GM23338 (cell line): ENCODE measurements around the gene TFF1. TPM values are rescaled to one million over a fixed set of nuclear protein-coding genes. Genes with fewer than 3 reads are reported as not detected.

ENCODE experiments used
- ATAC-seq: fragments of 200-7000 bp; cut with Tn5 transposase; 3 replicates; pipeline ENCODE4 v1.9.1; 2020
- DNase-seq: peaks from one replicate; pipeline ENCODE4 v3.0.0-alpha.2; 2015; ENCODE audit warnings: low spot score
- H2AFZ ChIP-seq: fragments of 200-600 bp; sonication (generic); 2 replicates; pipeline ENCODE4 v1.8.0; 2016; ENCODE audit warnings: antibody characterized with exemption, mild to moderate bottlenecking, moderate library complexity
- H3F3A ChIP-seq: fragments of 200-600 bp; sonication (generic); replicated peaks from 2 replicates; pipeline ENCODE4 v1.8.0; 2017; ENCODE audit warnings: antibody characterized with exemption, mixed run types, low read depth
- H3K27ac ChIP-seq: fragments of 200-600 bp; sonication (generic); 2 replicates; pipeline ENCODE4 v1.6.1; 2016; ENCODE audit warnings: low read depth
- H3K27me3 ChIP-seq: fragments of 200-600 bp; sonication (generic); 2 replicates; pipeline ENCODE4 v1.8.0; 2016; ENCODE audit warnings: mild to moderate bottlenecking, mixed run types, moderate library complexity; ENCODE audit not compliant: insufficient read depth
- H3K36me3 ChIP-seq: fragments of 200-600 bp; sonication (generic); 2 replicates; pipeline ENCODE4 v1.8.0; 2016; ENCODE audit warnings: mild to moderate bottlenecking; ENCODE audit not compliant: insufficient read depth
- H3K4me1 ChIP-seq: fragments of 200-600 bp; sonication (generic); 2 replicates; pipeline ENCODE4 v1.8.0; 2016; ENCODE audit warnings: mild to moderate bottlenecking, moderate library complexity; ENCODE audit not compliant: insufficient read depth
- H3K4me2 ChIP-seq: fragments of 200-600 bp; sonication (generic); 2 replicates; pipeline ENCODE4 v1.7.1; 2017; ENCODE audit warnings: mixed run types
- H3K4me3 ChIP-seq: fragments of 200-600 bp; sonication (generic); 2 replicates; pipeline ENCODE4 v1.6.1; 2016; ENCODE audit warnings: mixed run types
- H3K79me2 ChIP-seq: fragments of 200-600 bp; sonication (generic); replicated peaks from 2 replicates; pipeline ENCODE4 v1.8.0; 2017; ENCODE audit warnings: mild to moderate bottlenecking; ENCODE audit not compliant: insufficient read depth
- H3K9me2 ChIP-seq: fragments of 200-600 bp; sonication (generic); 2 replicates; pipeline ENCODE4 v1.8.0; 2017; ENCODE audit not compliant: insufficient read depth
- H4K20me1 ChIP-seq: fragments of 200-600 bp; sonication (generic); replicated peaks from 2 replicates; pipeline ENCODE4 v1.8.0; 2017; ENCODE audit warnings: mild to moderate bottlenecking; ENCODE audit not compliant: insufficient read depth
- H3K27ac Mint-ChIP-seq: 2 replicates; pipeline ENCODE4 v1.8.0; 2020; ENCODE audit warnings: inconsistent platforms, mild to moderate bottlenecking, moderate library complexity, mixed read lengths
- H3K27me3 Mint-ChIP-seq: 3 replicates; pipeline ENCODE4 v1.8.0; 2022; ENCODE audit warnings: low read depth, mild to moderate bottlenecking, moderate library complexity, mixed read lengths, inconsistent platforms; ENCODE audit not compliant: insufficient read depth, poor library complexity
- H3K36me3 Mint-ChIP-seq: 3 replicates; pipeline ENCODE4 v1.8.0; 2021; ENCODE audit warnings: low read depth, mild to moderate bottlenecking, inconsistent platforms, moderate library complexity, mixed read lengths
- H3K4me1 Mint-ChIP-seq: 3 replicates; pipeline ENCODE4 v1.8.0; 2020; ENCODE audit warnings: mild to moderate bottlenecking, inconsistent platforms, mixed read lengths
- H3K4me3 Mint-ChIP-seq: 3 replicates; pipeline ENCODE4 v1.8.0; 2021; ENCODE audit warnings: moderate library complexity, mild to moderate bottlenecking, inconsistent platforms, mixed read lengths
- H3K9me3 Mint-ChIP-seq: 3 replicates; pipeline ENCODE4 v1.8.0; 2020; ENCODE audit warnings: moderate library complexity, mild to moderate bottlenecking, inconsistent platforms, mixed read lengths
- CREB1 ChIP-seq: fragments of 250-450 bp; sonication (Bioruptor Pico); IDR thresholded peaks from 2 replicates; pipeline ENCODE4 v1.5.0; 2020; ENCODE audit warnings: low read depth, mild to moderate bottlenecking, moderate library complexity
- EZH2 ChIP-seq: fragments of 200-600 bp; sonication (generic); IDR thresholded peaks from one replicate; pipeline ENCODE4 v1.8.0; 2017; ENCODE audit warnings: antibody characterized with exemption, mild to moderate bottlenecking, low read depth; ENCODE audit not compliant: unreplicated experiment
- EZH2phosphoT487 ChIP-seq: fragments of 200-600 bp; sonication (generic); IDR thresholded peaks from one replicate; pipeline ENCODE4 v1.8.1; 2018; ENCODE audit warnings: antibody characterized with exemption; ENCODE audit not compliant: unreplicated experiment
- JUNB ChIP-seq: IDR thresholded peaks from one replicate; pipeline ENCODE4 v1.6.1; 2016; ENCODE audit warnings: antibody characterized with exemption; ENCODE audit not compliant: unreplicated experiment
- NANOG ChIP-seq: IDR thresholded peaks from 2 replicates; pipeline ENCODE4 v1.6.1; 2016; ENCODE audit warnings: antibody characterized with exemption, borderline replicate concordance
- POLR2AphosphoS5 ChIP-seq: IDR thresholded peaks from 2 replicates; pipeline ENCODE4 v1.6.1; 2016; ENCODE audit warnings: antibody characterized with exemption, low read depth
- STAT1 ChIP-seq: IDR thresholded peaks from one replicate; pipeline ENCODE4 v1.6.1; 2016; ENCODE audit warnings: antibody characterized with exemption; ENCODE audit not compliant: unreplicated experiment
- ZNF114 ChIP-seq: fragments of 250-450 bp; sonication (Bioruptor Pico); IDR thresholded peaks from 2 replicates; pipeline ENCODE4 v1.5.0; 2020; ENCODE audit warnings: mild to moderate bottlenecking, moderate library complexity
- ZNF331 ChIP-seq: fragments of 250-450 bp; sonication (Bioruptor Pico); IDR thresholded peaks from 2 replicates; pipeline ENCODE4 v1.5.0; 2020; ENCODE audit warnings: low read depth, mild to moderate bottlenecking, moderate library complexity
- polyA plus RNA-seq: library from polyadenylated mRNA; unstranded; fragments of >200 nt; fragmentation: Nextera tagmentation; extraction: Ambion mirVana; gene quantifications from 2 replicates; pipeline ENCODE4 v1.2.1, GENCODE V29; 2016
- total RNA-seq: library from RNA; depleted of rRNA; stranded (reverse); fragments of >200 nt; shearing (Covaris generic); gene quantifications from 2 replicates; pipeline ENCODE4 v1.2.3, GENCODE V29; 2014
- TF ChIP-seq, protein P1 (sequence below): IDR thresholded peaks from one replicate; pipeline ENCODE4 v1.6.1; 2018; ENCODE audit warnings: antibody characterized with exemption; ENCODE audit not compliant: unreplicated experiment
- TF ChIP-seq, protein P2 (sequence below): fragments of 250-450 bp; sonication (Bioruptor Pico); IDR thresholded peaks from 2 replicates; pipeline ENCODE4 v1.5.0; 2020; ENCODE audit warnings: mild to moderate bottlenecking, moderate library complexity
- TF ChIP-seq, protein P3 (sequence below), 2 experiments: fragments of 200-600 bp in 1 of 2; sonication (generic) in 1 of 2; conservative IDR thresholded peaks; 2 replicates each; pipeline versions ENCODE4 v1.5.1 to v1.6.1; 2016 to 2017; ENCODE audit warnings: antibody characterized with exemption in 2 of 2, low read depth in 2 of 2, mild to moderate bottlenecking in 2 of 2, moderate library complexity in 1 of 2
- TF ChIP-seq, protein P4 (sequence below): IDR thresholded peaks from 2 replicates; pipeline ENCODE4 v1.6.1; 2016; ENCODE audit warnings: antibody characterized with exemption

TFF1 gene
- total and polyA plus RNA-seq, 2 experiments from 2014 or later, result not detected

DNA sequence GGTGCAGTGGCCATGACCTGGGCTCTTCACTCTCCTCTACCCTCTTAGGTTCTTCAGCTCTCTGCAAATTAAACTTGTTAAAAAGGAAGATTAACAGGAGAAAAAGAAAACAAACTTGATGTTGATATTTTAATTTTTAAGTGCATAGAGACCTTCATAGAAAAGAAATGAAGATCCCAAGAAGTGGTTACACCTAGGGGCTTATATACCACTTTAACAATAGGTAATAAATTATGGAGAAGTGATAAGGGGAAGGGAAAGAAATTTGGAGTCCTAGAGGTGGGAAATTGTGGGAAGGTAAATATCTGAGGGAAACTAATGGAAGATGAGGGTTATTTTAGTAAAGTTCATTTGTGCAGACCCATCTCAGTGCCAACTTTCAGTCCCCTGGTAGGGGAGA lies 34.7 kb downstream of the TFF1 start:
- no peak for ATAC-seq

More for the DNA sequence above, 34.7 kb downstream of the TFF1 start:
- peaks cover 21% of the 10 kb centered on the region for H3K4me1 Mint-ChIP-seq
- H3F3A ChIP-seq, result no peaks in the 10 kb centered on the region
- H3K27me3 Mint-ChIP-seq, result no peaks in the 10 kb centered on the region
- H3K4me3 Mint-ChIP-seq, result no peak overlapping the region
- H3K9me2 ChIP-seq, result no peaks in the 10 kb centered on the region
- H3K27ac ChIP-seq, result no peak overlapping the region
- H3K27me3 ChIP-seq, result no peaks in the 10 kb centered on the region
- TF ChIP-seq, protein P1, sequence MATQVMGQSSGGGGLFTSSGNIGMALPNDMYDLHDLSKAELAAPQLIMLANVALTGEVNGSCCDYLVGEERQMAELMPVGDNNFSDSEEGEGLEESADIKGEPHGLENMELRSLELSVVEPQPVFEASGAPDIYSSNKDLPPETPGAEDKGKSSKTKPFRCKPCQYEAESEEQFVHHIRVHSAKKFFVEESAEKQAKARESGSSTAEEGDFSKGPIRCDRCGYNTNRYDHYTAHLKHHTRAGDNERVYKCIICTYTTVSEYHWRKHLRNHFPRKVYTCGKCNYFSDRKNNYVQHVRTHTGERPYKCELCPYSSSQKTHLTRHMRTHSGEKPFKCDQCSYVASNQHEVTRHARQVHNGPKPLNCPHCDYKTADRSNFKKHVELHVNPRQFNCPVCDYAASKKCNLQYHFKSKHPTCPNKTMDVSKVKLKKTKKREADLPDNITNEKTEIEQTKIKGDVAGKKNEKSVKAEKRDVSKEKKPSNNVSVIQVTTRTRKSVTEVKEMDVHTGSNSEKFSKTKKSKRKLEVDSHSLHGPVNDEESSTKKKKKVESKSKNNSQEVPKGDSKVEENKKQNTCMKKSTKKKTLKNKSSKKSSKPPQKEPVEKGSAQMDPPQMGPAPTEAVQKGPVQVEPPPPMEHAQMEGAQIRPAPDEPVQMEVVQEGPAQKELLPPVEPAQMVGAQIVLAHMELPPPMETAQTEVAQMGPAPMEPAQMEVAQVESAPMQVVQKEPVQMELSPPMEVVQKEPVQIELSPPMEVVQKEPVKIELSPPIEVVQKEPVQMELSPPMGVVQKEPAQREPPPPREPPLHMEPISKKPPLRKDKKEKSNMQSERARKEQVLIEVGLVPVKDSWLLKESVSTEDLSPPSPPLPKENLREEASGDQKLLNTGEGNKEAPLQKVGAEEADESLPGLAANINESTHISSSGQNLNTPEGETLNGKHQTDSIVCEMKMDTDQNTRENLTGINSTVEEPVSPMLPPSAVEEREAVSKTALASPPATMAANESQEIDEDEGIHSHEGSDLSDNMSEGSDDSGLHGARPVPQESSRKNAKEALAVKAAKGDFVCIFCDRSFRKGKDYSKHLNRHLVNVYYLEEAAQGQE, result no peak
- TF ChIP-seq STAT1 (no peak), ZNF331 (no peak), ZNF114 (CRISPR knock-in tag) (no peak), EZH2phosphoT487 (no peak), NANOG (no peak), CREB1 (CRISPR knock-in tag) (no peak), EZH2 (no peak), POLR2AphosphoS5 (no peak), JUNB (no peak)
- TF ChIP-seq, protein P2, sequence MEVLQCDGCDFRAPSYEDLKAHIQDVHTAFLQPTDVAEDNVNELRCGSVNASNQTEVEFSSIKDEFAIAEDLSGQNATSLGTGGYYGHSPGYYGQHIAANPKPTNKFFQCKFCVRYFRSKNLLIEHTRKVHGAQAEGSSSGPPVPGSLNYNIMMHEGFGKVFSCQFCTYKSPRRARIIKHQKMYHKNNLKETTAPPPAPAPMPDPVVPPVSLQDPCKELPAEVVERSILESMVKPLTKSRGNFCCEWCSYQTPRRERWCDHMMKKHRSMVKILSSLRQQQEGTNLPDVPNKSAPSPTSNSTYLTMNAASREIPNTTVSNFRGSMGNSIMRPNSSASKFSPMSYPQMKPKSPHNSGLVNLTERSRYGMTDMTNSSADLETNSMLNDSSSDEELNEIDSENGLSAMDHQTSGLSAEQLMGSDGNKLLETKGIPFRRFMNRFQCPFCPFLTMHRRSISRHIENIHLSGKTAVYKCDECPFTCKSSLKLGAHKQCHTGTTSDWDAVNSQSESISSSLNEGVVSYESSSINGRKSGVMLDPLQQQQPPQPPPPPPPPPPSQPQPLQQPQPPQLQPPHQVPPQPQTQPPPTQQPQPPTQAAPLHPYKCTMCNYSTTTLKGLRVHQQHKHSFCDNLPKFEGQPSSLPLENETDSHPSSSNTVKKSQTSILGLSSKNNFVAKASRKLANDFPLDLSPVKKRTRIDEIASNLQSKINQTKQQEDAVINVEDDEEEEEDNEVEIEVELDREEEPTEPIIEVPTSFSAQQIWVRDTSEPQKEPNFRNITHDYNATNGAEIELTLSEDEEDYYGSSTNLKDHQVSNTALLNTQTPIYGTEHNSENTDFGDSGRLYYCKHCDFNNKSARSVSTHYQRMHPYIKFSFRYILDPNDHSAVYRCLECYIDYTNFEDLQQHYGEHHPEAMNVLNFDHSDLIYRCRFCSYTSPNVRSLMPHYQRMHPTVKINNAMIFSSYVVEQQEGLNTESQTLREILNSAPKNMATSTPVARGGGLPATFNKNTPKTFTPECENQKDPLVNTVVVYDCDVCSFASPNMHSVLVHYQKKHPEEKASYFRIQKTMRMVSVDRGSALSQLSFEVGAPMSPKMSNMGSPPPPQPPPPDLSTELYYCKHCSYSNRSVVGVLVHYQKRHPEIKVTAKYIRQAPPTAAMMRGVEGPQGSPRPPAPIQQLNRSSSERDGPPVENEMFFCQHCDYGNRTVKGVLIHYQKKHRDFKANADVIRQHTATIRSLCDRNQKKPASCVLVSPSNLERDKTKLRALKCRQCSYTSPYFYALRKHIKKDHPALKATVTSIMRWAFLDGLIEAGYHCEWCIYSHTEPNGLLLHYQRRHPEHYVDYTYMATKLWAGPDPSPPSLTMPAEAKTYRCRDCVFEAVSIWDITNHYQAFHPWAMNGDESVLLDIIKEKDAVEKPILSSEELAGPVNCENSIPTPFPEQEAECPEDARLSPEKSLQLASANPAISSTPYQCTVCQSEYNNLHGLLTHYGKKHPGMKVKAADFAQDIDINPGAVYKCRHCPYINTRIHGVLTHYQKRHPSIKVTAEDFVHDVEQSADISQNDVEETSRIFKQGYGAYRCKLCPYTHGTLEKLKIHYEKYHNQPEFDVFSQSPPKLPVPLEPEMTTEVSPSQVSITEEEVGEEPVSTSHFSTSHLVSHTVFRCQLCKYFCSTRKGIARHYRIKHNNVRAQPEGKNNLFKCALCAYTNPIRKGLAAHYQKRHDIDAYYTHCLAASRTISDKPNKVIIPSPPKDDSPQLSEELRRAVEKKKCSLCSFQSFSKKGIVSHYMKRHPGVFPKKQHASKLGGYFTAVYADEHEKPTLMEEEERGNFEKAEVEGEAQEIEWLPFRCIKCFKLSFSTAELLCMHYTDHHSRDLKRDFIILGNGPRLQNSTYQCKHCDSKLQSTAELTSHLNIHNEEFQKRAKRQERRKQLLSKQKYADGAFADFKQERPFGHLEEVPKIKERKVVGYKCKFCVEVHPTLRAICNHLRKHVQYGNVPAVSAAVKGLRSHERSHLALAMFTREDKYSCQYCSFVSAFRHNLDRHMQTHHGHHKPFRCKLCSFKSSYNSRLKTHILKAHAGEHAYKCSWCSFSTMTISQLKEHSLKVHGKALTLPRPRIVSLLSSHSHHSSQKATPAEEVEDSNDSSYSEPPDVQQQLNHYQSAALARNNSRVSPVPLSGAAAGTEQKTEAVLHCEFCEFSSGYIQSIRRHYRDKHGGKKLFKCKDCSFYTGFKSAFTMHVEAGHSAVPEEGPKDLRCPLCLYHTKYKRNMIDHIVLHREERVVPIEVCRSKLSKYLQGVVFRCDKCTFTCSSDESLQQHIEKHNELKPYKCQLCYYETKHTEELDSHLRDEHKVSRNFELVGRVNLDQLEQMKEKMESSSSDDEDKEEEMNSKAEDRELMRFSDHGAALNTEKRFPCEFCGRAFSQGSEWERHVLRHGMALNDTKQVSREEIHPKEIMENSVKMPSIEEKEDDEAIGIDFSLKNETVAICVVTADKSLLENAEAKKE (CRISPR knock-in tag), result no peak
- TF ChIP-seq, protein P3, sequence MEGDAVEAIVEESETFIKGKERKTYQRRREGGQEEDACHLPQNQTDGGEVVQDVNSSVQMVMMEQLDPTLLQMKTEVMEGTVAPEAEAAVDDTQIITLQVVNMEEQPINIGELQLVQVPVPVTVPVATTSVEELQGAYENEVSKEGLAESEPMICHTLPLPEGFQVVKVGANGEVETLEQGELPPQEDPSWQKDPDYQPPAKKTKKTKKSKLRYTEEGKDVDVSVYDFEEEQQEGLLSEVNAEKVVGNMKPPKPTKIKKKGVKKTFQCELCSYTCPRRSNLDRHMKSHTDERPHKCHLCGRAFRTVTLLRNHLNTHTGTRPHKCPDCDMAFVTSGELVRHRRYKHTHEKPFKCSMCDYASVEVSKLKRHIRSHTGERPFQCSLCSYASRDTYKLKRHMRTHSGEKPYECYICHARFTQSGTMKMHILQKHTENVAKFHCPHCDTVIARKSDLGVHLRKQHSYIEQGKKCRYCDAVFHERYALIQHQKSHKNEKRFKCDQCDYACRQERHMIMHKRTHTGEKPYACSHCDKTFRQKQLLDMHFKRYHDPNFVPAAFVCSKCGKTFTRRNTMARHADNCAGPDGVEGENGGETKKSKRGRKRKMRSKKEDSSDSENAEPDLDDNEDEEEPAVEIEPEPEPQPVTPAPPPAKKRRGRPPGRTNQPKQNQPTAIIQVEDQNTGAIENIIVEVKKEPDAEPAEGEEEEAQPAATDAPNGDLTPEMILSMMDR (conservative IDR thresholded peaks at IDR 0.05; ENCODE audit: low read depth in 2 of 2), result no peak
- TF ChIP-seq, protein P4, sequence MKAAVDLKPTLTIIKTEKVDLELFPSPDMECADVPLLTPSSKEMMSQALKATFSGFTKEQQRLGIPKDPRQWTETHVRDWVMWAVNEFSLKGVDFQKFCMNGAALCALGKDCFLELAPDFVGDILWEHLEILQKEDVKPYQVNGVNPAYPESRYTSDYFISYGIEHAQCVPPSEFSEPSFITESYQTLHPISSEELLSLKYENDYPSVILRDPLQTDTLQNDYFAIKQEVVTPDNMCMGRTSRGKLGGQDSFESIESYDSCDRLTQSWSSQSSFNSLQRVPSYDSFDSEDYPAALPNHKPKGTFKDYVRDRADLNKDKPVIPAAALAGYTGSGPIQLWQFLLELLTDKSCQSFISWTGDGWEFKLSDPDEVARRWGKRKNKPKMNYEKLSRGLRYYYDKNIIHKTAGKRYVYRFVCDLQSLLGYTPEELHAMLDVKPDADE, result no peak
- no peaks in the 10 kb centered on the region for H4K20me1 ChIP-seq
- H3K79me2 ChIP-seq, result no peaks in the 10 kb centered on the region
- H3K4me1 ChIP-seq, result 0 out of 2 replicates have a peak, but pooled peaks cover 15% of the 10 kb centered on the region
- H3K9me3 Mint-ChIP-seq, result peaks cover 36% of the 10 kb centered on the region
- H3K27ac Mint-ChIP-seq, result no peak overlapping the region
- H2AFZ ChIP-seq, result no peak overlapping the region
- no peak overlapping the region for H3K4me2 ChIP-seq
- no peaks in the 10 kb centered on the region for H3K36me3 ChIP-seq
- no peak for DNase-seq
- peaks cover 29% of the 10 kb centered on the region for H3K36me3 Mint-ChIP-seq
- no peak overlapping the region for H3K4me3 ChIP-seq
